ENCODE measurements around the gene DKC1.

DKC1 gene

GRCh38 chrX:154776753-154777152 is 14.1 kb downstream of the DKC1 start:
- H3K4me3 ChIP-seq (ENCODE audit: low read length) = no peak overlapping the region
- H3K4me1 ChIP-seq (ENCODE audit: control insufficient read depth, insufficient read depth, low read length) = no peaks in the 10 kb centered on the region
- H3K27me3 ChIP-seq (ENCODE audit: control insufficient read depth, insufficient read depth, low read length) = no peaks in the 10 kb centered on the region
- H3K36me3 ChIP-seq (ENCODE audit: control insufficient read depth, insufficient read depth, low read length) = peaks cover 5% of the 10 kb centered on the region
- no peak overlapping the region for H3K9ac ChIP-seq (ENCODE audit: low read length)
- H3K9me3 ChIP-seq (ENCODE audit: control insufficient read depth, low read length) = no peaks in the 10 kb centered on the region

GRCh38 chrX:154779261-154779660 is 16.6 kb downstream of the DKC1 start:
- no peak overlapping the region for H3K9ac ChIP-seq (ENCODE audit: low read length)
- peaks cover under 1% of the 10 kb centered on the region for H3K36me3 ChIP-seq (ENCODE audit: control insufficient read depth, insufficient read depth, low read length)
- H3K27me3 ChIP-seq (ENCODE audit: control insufficient read depth, insufficient read depth, low read length) = no peaks in the 10 kb centered on the region
- no peak overlapping the region for H3K4me3 ChIP-seq (ENCODE audit: low read length)
- no peaks in the 10 kb centered on the region for H3K4me1 ChIP-seq (ENCODE audit: control insufficient read depth, insufficient read depth, low read length)
- H3K9me3 ChIP-seq (ENCODE audit: control insufficient read depth, low read length) = no peaks in the 10 kb centered on the region

- Histone ChIP-seq H3K9ac (ENCODE audit: low read length) (no peak overlapping the region), H3K4me3 (ENCODE audit: low read length) (no peak overlapping the region), H3K27me3 (ENCODE audit: control insufficient read depth, insufficient read depth, low read length) (no peaks in the 10 kb centered on the region), H3K4me1 (ENCODE audit: control insufficient read depth, insufficient read depth, low read length) (no peaks in the 10 kb centered on the region), H3K36me3 (ENCODE audit: control insufficient read depth, insufficient read depth, low read length) (no peaks in the 10 kb centered on the region), H3K9me3 (ENCODE audit: control insufficient read depth, low read length) (no peaks in the 10 kb centered on the region)
These were observed 18.3 kb downstream of the DKC1 start for GRCh38 chrX:154780968-154781367.

- Histone ChIP-seq H3K9ac (ENCODE audit: low read length) (no peak overlapping the region), H3K9me3 (ENCODE audit: control insufficient read depth, low read length) (no peaks in the 10 kb centered on the region), H3K4me3 (ENCODE audit: low read length) (no peak overlapping the region), H3K4me1 (ENCODE audit: control insufficient read depth, insufficient read depth, low read length) (no peaks in the 10 kb centered on the region), H3K27me3 (ENCODE audit: control insufficient read depth, insufficient read depth, low read length) (no peaks in the 10 kb centered on the region), H3K36me3 (ENCODE audit: control insufficient read depth, insufficient read depth, low read length) (no peaks in the 10 kb centered on the region)
These were observed 21.7 kb downstream of the DKC1 start for GRCh38 chrX:154784149-154784995.

GRCh38 chrX:154785716-154786115 is 23.1 kb downstream of the DKC1 start:
- Histone ChIP-seq H3K9ac (ENCODE audit: low read length) (no peak overlapping the region), H3K4me3 (ENCODE audit: low read length) (no peak overlapping the region), H3K9me3 (ENCODE audit: control insufficient read depth, low read length) (no peaks in the 10 kb centered on the region), H3K4me1 (ENCODE audit: control insufficient read depth, insufficient read depth, low read length) (no peaks in the 10 kb centered on the region), H3K36me3 (ENCODE audit: control insufficient read depth, insufficient read depth, low read length) (no peaks in the 10 kb centered on the region), H3K27me3 (ENCODE audit: control insufficient read depth, insufficient read depth, low read length) (no peaks in the 10 kb centered on the region)

GRCh38 chrX:154791467-154791866 is 28.8 kb downstream of the DKC1 start:
- Histone ChIP-seq H3K27me3 (ENCODE audit: control insufficient read depth, insufficient read depth, low read length) (no peaks in the 10 kb centered on the region), H3K4me1 (ENCODE audit: control insufficient read depth, insufficient read depth, low read length) (no peaks in the 10 kb centered on the region), H3K9me3 (ENCODE audit: control insufficient read depth, low read length) (no peaks in the 10 kb centered on the region), H3K36me3 (ENCODE audit: control insufficient read depth, insufficient read depth, low read length) (no peaks in the 10 kb centered on the region), H3K4me3 (ENCODE audit: low read length) (no peak overlapping the region), H3K9ac (ENCODE audit: low read length) (no peak overlapping the region)

GRCh38 chrX:154791939-154792338 is 29.3 kb downstream of the DKC1 start:
- no peaks in the 10 kb centered on the region for H3K27me3 ChIP-seq (ENCODE audit: control insufficient read depth, insufficient read depth, low read length)
- no peak overlapping the region for H3K9ac ChIP-seq (ENCODE audit: low read length)
- no peaks in the 10 kb centered on the region for H3K36me3 ChIP-seq (ENCODE audit: control insufficient read depth, insufficient read depth, low read length)
- no peak overlapping the region for H3K4me3 ChIP-seq (ENCODE audit: low read length)
- H3K9me3 ChIP-seq (ENCODE audit: control insufficient read depth, low read length) = no peaks in the 10 kb centered on the region
- no peaks in the 10 kb centered on the region for H3K4me1 ChIP-seq (ENCODE audit: control insufficient read depth, insufficient read depth, low read length)

GRCh38 chrX:154793084-154793795 is 30.6 kb downstream of the DKC1 start:
- Histone ChIP-seq H3K27me3 (ENCODE audit: control insufficient read depth, insufficient read depth, low read length) (no peaks in the 10 kb centered on the region), H3K9ac (ENCODE audit: low read length) (no peak overlapping the region), H3K9me3 (ENCODE audit: control insufficient read depth, low read length) (no peaks in the 10 kb centered on the region), H3K4me1 (ENCODE audit: control insufficient read depth, insufficient read depth, low read length) (no peaks in the 10 kb centered on the region), H3K4me3 (ENCODE audit: low read length) (no peak overlapping the region), H3K36me3 (ENCODE audit: control insufficient read depth, insufficient read depth, low read length) (no peaks in the 10 kb centered on the region)

GRCh38 chrX:154795016-154795415 is 32.4 kb downstream of the DKC1 start:
- H3K9ac ChIP-seq (ENCODE audit: low read length) = no peak overlapping the region
- H3K9me3 ChIP-seq (ENCODE audit: control insufficient read depth, low read length) = no peaks in the 10 kb centered on the region
- H3K4me3 ChIP-seq (ENCODE audit: low read length) = no peak overlapping the region
- no peaks in the 10 kb centered on the region for H3K36me3 ChIP-seq (ENCODE audit: control insufficient read depth, insufficient read depth, low read length)
- H3K27me3 ChIP-seq (ENCODE audit: control insufficient read depth, insufficient read depth, low read length) = no peaks in the 10 kb centered on the region
- peaks cover 12% of the 10 kb centered on the region for H3K4me1 ChIP-seq (ENCODE audit: control insufficient read depth, insufficient read depth, low read length)

- Histone ChIP-seq H3K36me3 (ENCODE audit: control insufficient read depth, insufficient read depth, low read length) (no peaks in the 10 kb centered on the region), H3K4me3 (ENCODE audit: low read length) (no peak overlapping the region), H3K9ac (ENCODE audit: low read length) (no peak overlapping the region), H3K4me1 (ENCODE audit: control insufficient read depth, insufficient read depth, low read length) (peaks cover 18% of the 10 kb centered on the region), H3K9me3 (ENCODE audit: control insufficient read depth, low read length) (no peaks in the 10 kb centered on the region), H3K27me3 (ENCODE audit: control insufficient read depth, insufficient read depth, low read length) (no peaks in the 10 kb centered on the region)
These were observed 34.3 kb downstream of the DKC1 start for GRCh38 chrX:154797006-154797405.

GRCh38 chrX:154799556-154800348 is 37.1 kb downstream of the DKC1 start:
- H3K36me3 ChIP-seq (ENCODE audit: control insufficient read depth, insufficient read depth, low read length) = no peaks in the 10 kb centered on the region
- H3K9me3 ChIP-seq (ENCODE audit: control insufficient read depth, low read length) = no peaks in the 10 kb centered on the region
- H3K9ac ChIP-seq (ENCODE audit: low read length) = no peak overlapping the region
- no peak overlapping the region for H3K4me3 ChIP-seq (ENCODE audit: low read length)
- peaks cover 18% of the 10 kb centered on the region for H3K4me1 ChIP-seq (ENCODE audit: control insufficient read depth, insufficient read depth, low read length)
- peaks cover 8% of the 10 kb centered on the region for H3K27me3 ChIP-seq (ENCODE audit: control insufficient read depth, insufficient read depth, low read length)

All from mucosa of stomach (tissue), 1 donor.